GM19452 (cell line): Measurements from ENCODE around the gene SNAPC5.

Source experiments
- ATAC-seq: cut with Tn5 transposase; IDR thresholded peaks from one replicate; pipeline ENCODE4 v1.9.1; 2021; ENCODE audit not compliant: unreplicated experiment

SNAPC5 gene

DNA sequence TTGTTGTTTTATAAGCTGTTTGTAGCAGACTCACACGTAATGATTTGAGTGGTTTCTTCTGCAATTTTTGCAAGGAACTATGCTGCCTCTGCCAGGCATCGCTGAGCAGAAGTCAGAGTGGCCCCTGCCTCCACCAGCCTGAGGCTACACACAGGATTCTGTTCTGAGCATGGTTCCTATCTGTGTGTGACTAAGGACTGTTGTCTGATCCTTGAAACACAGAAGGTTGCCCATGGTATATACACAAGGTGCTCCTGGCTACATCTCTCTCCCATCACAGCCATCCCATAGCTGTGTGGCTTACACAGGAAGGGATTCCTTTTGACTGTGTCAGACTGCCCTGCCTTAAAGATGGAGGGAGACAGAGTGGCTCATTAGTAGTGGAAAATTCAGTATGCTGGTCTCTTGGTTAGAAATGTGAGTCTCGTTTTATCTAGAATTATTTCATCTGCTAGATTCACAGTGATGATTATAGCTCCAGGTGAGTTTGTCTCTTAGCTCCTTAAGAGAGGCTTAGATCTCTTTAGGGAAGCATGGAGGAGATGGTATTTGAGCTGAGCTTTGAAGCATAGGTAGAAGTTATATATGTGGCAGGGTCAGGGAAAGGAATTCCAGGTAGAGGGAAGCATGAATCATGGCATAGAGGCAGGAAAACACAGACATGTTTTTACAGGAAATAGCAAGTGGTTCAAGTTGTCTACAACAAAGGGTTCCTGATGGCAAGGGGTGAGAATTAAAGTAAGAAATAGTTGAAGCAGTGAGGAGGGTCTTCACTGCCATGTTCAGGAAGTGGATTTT is 37.5 kb downstream of the SNAPC5 start:
- no peak for ATAC-seq

DNA sequence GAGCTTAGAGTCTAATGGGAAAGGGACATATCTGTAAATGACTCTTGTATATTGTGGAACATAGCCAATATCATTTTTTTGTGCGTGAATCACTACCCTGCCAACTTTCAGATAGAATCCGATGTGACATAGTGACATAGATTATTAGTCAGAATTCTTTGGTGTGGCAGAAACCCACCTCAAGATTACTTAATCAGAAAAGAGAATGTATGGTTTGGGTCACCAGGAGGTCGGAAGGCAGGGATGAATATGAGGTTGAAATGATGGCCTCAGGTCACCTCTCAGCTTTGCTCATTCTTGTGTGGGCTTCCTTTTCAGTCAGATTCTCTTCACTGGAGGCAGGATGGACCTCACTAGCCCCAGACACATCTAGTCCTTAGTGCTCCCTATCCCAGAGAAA is 41.4 kb downstream of the SNAPC5 start:
- ATAC-seq = no peak

DNA sequence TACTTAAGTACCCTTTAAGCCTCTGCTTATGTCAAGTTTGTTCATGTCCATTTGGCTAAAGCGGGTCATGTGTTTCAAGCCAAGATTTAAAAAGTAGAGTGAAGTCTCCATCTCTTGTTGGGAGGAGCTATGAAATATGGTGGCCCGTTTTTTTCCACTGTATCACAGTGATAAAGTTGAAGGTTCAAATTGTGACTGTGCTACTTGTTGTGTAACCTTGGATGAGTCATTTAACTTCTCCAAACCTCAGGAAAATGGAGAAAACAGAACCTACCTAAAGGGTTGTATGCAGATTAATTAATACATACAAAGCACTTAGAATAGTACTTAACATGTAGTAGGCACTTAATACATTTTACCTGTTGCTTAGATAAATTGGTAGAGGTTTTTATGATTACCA is 43.4 kb downstream of the SNAPC5 start:
- no peak for ATAC-seq

DNA sequence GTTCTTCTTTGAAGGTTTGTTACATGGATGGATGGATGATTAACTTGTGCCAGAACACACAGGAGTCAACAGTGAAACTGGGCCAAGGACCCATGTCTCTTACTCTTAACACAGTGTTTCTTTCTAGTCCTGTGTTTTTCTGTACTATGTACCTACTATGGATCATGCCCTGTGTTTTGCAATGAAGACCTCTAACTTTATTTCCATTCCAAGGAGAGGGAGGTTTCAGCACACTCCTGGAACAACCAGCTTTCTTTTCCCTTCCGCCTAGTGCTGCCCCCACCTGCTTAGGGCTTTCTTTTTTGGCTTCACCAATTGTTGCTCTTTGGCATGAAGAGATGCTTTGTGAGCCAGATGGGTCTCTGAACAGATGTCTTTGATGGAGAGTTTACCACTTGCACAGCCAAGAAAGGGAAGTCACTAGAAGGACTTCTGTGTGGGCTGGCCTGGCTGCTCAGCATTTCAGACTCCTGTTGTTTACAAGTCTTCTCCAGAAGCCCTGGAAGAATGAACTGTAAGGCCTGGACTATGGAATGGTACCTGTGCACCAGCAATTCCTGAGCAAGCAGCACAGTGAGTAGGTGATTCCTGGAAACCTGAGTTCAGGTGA is 44.5 kb downstream of the SNAPC5 start:
- no peak for ATAC-seq

DNA sequence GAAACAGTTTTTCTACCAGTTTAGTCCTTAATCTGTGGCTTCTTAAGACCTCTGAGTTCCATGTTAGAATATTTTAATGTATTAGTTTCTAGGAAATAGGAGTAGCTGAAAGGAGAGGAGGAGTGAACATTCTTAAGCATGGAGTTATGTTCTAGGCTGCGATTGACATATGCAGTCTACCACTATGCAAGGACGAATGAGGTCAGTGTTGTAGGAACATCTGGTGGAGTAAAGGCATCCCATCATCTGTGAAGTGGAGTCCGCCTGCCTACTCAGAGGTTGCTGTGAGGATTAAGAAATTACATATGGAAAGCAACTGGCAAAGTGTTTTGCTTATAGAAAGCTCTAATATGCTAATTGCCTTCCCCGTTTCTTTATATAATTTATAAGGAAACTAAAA is 45.1 kb downstream of the SNAPC5 start:
- no peak for ATAC-seq
